Measurements from ENCODE around the gene VGLL2.
"Not testable (repeated sequence)": the region's sequence is repeated elsewhere in the genome, so short reads cannot be mapped to it uniquely, and the experiment has no call there.

The VGLL2 gene, protein sequence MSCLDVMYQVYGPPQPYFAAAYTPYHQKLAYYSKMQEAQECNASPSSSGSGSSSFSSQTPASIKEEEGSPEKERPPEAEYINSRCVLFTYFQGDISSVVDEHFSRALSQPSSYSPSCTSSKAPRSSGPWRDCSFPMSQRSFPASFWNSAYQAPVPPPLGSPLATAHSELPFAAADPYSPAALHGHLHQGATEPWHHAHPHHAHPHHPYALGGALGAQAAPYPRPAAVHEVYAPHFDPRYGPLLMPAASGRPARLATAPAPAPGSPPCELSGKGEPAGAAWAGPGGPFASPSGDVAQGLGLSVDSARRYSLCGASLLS

DNA sequence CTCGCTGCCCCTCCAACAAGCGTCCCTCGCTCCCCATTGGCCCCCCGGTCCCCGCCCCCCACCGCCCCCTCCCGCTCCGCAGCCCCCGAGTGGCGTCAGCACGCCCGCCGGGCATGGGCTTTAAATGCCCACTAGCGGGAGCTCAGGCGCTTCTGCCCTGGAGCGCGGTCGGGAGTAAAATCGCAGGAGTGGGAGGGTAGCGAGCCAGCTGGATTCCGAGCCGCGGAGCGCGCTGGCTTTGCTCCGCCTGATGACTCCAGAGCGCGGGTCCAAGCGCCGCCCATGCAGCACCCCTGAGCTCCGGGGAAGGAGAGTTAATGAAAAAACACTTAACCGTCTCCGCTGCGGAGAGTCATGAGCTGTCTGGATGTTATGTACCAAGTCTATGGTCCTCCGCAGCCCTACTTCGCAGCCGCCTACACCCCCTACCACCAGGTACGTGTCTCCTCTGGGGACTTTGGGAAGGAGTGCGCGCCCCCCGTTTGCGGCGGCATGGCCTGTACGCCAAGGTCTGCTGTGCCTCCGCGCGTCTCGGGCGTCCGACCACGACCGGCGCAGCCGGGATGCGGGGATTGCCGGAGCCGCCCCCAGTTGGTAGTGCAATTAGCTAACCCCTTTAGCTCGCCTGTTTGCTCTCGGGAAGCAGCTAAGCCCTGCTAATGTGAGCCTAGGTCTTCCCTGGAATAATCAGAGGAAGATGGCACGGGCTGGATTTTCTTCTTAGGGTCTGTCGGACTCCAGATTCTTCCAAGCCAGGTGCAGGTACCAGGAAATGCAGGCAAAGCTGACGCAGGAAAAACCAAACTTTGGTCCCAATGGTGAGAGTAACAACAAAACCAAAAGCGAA lies at the start of gene VGLL2:
Gene VGLL2 (plus strand): TSS at position 149 of the 847 bp plus-strand sequence. CDS start 206 bp downstream, at position 355.
- no peak for DNase-seq

DNA sequence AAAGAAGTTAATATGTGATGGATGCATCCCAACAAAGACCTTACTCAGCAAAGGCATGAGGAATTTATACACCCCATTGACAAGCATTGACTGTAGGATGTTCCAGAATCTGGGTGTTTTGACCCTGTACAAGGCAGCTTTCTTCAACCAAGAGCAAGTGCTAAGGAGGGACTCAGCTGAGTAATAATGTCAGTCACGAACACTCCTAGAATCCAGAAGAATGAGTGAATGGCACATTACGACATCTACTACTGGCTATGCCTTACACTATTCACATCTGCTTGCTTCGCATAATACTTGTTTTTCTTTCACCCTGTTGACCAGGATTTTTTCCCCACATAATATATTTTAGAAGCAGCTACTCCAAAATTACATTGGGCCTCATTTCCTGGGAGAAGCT lies 42.5 kb upstream of the VGLL2 start:
- no peak for DNase-seq

DNA sequence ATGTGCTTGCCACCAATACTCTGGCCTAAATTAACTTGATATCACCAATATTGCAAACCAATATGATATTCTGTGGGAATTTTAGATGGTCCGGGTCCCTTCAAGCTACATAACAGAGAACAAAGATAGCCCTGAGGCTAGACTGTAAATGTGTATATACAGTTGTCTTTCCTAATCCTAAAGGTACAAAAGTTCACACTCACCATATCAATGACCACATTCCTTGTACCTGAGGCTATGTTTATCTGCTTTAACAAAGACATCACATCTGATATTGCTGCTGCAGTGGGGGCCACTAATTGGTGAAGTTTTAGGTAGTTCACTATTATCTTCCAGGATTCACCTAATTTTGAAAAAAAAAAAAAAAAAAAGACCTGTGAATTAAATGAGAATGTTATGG lies 38.6 kb upstream of the VGLL2 start:
- DNase-seq: no peak

DNA sequence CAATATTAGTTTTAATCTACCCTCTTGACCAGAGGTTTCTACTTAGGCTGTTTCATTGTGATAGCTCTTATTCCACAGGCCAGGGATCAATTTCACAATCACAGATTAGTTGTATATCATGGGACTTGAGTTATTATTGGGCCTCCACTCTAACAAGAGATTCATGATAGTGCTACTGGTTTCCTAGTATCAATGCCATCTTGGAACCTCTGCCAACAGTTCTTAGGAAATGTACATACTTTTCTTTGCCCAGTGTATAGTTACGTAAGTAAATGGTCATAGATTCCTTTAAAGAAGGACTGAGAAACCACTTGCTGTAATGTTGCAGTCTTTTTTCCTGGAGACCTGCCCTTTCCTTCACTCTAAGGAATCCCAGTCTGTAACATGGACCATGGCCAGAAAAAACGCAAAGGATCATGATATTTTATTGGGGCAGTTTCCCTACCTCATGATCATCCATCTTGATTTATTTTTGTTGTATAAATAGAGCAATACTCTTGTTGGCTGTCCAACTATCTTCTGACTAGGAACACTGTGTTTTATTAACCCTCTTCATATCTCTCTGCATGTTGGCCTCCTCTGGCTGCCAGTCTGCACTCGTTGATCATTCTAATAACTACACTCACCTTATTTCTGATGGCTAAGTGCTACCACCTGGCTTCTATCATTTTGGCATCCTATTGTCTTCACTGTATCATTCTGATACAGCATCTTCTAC lies 38.0 kb upstream of the VGLL2 start:
- DNase-seq: no peak

DNA sequence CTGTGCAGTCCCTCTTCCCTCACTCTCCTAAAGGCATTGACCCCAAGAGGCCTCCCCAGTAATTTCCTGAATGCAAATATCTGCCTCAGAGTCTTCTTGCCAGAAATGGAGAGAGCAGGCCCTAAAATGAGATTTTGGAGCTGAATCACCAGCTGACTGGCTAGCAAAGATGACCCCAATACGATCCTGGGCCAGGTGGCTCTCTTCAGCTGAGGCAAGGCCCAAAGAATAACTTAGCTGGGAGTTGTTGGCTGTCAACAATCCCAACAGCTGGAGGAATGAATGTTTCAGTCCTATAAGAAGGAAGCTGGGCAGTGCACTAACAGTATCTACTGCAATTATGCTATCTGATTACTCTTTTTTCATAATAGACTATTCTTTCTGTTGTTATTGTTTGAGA lies 37.2 kb upstream of the VGLL2 start:
- no peak for DNase-seq

DNA sequence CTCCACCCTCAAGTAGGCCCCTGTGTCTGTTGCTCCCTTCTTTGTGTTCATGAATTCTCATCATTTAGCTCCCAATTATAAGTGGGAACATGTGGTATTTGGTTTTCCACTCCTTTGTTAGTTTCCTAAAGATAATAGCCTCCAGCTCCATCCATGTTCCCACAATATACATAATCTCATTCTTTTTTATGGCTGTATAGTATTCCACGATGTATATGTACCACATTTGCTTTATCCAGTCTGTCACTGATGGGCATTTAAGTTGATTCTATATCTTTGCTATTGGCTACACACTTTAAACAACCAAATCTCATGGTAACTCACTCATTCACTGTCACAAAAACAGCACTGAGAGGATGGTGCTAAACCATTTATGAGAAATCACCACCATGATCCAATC lies 35.5 kb upstream of the VGLL2 start:
- DNase-seq: no peak

DNA sequence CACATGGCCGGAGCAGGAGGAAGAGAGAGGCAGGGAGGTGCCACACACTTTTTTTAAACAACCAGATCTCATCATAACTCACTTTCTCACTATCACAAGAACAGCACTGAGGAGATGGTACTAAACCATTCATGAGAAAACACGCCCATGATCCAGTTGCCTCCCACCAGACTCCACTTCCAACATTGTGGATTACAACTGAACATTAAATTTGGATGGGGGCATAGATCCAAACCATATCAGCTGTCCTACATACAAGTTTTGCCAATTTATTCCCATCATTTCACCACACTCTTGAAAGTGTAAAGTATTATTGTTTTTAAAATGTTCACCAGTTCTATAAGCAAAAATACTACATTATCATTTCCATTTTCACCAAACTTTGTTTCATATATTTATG lies 33.9 kb upstream of the VGLL2 start:
- no peak for DNase-seq

DNA sequence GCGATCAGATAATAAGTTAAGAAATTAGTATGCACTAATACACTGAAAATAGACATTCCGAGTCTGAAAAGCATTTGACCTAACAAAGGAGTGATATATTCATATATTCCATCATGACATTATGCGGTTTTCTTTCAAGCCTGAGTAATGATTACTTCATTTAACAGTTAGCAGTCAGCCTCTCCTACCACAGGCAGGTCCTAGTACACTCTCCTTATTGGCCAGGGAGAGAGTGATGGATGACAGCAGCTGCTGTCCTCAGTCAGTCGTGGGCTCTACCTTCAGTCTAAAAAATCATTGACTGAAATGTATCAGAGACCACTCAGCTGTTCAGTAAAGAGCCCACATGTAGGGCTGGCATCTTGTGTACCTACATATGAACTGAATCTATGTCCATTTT lies 33.2 kb upstream of the VGLL2 start:
- DNase-seq: no peak

DNA sequence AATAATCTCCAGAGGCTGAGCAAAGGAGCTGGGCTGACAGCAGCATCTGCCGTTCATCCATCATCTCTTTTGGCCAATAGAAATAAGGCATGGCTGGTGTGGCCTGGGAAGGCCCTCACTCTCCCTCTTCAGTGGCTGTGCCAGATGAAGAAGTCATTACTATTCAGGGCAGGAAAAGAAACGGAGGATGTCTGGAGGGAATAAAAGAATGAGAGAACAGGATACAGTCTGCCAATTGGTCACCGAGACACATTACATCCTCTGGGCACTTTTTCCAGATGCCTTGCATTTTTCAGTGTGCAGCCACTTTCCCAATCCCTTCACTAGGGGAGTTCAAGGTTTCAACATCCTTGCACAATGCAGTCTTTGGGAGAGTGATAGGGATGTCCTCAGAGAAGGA lies 32.2 kb upstream of the VGLL2 start:
- DNase-seq: no peak

DNA sequence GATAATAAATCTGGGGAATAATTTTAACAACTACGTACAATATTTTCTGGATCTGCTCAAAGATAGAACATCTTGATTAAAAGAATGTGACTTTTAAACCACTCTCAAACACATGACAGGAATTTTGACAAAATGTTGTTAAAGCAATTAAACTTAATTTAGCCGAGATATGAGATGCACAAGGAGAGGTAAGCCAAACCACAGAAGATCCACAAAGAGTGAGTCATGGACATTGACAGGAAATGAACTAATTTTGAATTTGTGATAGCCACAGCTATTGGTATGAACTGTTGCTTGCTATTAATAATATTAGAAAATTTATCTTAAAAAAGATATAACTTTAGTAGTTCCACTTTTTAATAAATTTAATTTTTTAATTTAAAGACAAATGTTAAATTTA lies 27.8 kb upstream of the VGLL2 start:
- no peak for DNase-seq

DNA sequence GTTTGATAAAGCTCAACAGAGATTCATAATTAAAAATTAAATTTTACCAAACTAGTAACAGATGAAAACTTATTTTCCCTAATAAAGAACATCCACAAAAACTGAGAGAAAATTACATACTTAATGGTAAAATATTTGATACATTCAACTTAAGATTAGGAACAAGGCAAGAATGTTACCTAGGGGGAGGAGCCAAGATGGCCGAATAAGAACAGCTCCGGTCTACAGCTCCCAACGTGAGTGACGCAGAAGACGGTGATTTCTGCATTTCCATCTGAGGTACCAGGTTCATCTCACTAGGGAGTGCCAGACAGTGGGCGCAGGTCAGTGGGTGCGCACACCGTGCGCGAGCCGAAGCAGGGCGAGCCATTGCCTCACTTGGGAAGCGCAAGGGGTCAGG lies 20.8 kb upstream of the VGLL2 start:
- DNase-seq: not testable (repeated sequence)

DNA sequence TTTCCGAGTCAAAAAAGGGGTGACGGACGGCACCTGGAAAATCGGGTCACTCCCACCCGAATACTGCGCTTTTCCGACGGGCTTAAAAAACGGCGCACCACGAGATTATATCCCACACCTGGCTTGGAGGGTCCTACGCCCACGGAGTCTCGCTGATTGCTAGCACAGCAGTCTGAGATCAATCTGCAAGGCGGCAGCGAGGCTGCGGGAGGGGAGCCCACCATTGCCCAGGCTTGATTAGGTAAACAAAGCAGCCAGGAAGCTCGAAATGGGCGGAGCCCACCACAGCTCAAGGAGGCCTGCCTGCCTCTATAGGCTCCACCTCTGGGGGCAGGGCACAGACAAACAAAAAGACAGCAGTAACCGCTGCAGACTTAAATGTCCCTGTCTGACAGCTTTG lies 20.4 kb upstream of the VGLL2 start:
- DNase-seq: not testable (repeated sequence)

DNA sequence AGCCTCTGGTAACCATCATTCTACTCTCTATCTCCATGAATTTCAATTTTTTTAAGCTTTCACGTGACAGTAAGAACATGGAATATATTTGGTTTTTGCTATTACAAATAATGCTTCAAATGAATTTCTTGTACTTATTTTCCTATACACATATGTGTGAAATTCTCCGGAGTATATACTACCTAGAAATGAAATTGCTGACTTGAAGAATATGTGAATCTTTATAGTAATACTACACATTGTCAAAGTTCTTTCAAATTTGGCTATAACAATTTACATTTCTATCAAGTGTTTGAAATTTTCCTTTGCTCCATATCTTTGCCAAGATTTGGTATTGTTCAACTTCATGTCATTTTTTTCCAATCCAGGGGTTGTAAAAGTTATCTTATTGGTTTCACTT lies 11.6 kb upstream of the VGLL2 start:
- no peak for DNase-seq

DNA sequence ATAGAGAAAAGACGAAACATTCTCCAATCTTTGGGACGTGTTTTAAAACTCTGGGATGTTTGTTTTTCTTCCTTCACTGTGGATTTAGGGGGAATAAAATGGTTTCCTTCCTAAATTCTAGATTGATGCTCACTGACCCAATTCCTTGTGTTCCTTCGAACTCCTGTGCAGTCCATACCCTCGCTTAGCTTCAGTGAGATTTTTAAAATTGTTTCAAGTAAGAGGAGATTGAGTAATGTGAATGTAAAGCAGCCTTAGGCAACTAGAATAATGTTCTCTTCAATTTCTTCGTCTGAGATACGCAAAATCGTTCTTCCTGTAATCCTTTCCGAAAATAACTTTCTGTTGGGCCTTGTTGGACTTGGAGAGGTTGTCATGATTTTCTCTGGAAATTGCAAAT lies 2.6 kb upstream of the VGLL2 start:
- no peak for DNase-seq

DNA sequence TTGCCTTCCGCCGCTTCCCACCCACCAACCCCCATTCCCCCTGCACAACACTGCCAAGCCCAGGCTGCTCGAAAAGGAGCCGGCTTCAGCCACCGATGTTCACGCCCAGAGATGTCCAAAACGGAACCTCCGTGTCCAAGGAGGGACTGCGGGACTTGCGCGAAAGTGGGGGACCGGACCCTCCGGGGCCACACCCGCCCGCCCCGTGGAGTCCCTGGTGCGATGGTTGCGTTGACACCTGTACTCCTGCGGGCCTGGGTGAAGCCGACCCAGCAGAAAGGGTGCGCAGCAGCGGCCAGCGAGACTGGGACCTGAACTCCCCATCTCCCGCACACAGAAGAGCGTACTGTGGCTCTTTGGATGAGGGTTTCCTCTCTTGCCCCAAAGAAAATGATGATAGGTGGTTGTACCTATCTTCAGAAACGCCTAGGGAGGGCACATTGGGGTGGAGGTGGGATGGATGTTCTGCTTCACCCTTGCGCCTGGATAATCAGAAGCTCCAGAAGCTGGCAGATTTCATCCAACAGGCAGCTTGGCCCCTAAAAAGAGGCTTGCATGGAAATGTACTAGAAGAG lies 1.9 kb upstream of the VGLL2 start:
- DNase-seq: no peak

DNA sequence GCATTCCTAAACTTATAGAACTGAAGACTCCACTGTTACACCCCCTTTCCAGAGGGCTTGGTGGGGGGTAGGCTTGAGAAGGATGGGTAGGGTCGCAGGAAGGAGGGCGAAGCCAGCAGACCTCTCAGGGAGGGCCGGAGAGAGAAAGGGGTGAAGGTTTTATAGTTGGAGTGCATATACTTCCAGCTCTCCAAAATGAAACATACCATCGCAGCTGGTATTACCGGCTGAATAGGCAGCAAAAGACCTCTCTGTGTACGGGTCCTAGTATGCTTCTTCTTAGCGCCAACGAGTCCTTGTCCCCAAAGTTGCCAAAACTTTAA lies 1.0 kb upstream of the VGLL2 start:
- DNase-seq: no peak

DNA sequence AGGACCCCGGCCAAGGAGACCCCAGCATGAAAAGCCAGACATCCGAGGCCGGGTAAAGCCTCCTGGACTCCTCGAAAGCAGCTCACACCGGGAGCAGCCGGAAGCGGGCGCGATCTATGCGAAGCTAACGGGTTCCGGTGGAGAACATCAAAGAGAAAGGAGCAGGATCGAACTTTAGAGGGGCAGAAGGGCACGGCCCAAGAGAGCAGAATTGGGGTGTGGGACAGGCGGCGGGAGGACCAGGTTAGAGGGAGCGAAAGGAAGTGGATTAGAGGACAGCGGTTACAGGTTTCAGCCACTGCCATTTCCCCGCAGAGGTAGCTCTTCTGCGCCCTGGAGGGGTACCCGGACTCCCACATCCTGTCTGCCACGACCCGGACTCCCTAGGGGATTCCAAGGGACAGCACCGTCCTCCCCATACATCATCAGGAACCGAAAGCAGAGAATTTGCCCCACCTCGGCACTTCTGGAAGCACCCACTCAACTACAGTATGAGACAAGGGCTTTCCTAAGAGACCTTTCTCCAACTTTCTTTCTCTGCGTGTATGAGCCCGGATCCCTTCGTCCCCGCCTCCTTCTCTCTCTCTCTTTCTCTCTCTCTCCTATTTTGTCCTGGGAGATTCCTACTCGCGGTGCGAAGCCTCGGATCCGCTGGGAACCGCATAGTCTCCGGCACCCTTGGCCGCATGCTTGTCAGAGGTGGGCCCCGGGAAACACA lies 507 bp upstream of the VGLL2 start:
- no peak for DNase-seq

DNA sequence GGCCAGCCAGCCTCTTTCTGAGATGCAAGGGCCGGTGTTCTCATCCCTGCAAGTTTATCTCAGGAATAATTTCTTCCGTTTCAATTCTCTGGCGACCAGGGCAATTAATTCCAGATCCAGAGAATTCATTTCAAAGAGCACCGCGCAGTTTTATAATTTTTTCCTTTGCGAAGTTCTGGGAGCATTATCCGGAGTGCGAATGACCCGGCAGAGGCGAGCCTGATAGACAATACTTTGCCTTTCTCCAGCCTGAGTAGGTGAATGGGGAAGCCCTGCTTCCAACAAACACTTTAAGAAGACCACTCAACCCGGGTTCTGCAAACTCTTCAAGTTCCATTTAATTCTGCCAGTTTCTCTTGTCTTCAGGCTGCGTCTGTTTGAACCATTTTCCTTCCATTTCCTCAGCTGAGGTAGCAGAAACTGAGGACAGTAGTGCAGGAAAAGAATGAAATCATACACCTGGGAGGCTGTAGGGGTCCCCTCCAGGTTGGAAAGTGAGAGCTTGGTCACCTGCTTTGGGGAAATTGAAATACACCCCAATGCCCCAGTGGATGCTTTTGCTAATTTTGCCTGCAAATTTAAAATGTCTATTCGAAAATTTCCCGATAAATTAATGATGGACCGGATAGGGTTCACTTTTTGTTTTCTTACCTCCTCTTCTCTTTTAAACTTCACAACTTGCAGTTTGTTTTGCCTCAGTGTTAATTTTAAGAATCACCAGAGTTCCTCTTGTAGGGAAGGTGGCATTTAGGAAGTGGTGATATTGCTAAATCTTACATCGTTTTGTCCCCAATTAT lies 1.1 kb downstream of the VGLL2 start:
- DNase-seq: no peak

DNA sequence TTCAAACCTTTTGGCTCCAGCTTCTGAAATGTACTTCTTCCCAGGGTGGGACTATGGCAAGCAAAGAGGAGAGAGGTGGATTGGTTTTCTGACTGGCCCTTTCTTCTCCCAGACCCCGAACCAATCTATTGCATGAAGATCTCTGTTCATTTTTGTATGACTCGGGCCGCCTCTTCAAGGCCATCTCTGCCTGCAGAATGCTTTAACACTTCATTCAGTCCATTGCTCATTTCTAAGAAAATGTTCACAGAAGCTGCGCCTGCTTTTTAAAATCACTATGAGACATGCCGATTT lies 1.6 kb downstream of the VGLL2 start:
- no peak for DNase-seq

DNA sequence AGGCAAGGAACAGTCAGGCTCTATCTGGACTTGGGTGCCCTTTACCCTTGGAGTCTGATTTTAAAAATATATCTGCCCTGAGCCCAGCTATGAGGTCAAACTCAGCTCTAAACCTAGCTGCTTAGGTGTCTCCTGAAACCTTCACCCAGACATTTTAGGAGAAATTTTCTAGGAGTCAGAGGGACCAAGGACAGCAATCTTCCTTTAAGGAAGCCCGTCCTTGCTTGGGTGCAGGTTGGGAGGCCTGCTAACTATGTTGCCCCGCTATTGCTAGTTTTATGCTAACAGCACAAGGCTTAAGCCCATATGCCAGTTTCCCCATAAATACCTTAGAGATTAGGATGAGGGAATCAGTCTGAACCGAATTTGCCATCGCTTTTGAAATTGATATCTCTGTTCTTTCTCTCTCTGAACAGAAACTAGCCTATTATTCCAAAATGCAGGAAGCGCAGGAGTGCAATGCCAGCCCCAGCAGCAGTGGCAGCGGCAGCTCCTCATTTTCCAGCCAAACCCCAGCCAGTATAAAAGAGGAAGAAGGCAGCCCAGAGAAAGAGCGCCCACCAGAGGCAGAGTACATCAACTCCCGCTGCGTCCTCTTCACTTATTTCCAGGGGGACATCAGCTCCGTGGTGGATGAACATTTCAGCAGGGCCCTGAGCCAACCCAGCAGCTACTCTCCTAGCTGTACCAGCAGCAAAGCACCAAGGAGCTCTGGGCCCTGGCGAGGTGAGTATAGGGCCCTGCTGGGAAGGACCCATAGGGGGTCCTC lies 2.6 kb downstream of the VGLL2 start:
- DNase-seq: no peak

DNA sequence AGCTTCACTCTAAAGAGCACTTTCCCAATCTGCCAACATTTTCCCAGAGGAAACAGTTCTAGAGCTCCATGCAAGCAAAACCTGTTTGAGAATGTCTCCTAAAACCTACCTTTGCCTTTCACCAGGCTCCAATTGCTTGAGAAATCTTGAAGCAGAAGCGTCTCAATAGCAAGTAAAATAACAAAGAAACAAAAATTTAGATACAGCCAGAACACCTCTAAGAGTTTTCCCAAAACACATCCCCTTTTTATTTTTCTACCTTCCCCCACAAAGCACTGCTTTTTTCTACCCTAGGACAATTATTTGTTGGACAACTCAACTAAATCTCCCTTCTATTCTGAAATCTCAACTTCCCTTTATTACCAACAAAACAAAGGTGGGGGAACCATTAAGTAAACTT lies 3.6 kb downstream of the VGLL2 start:
- no peak for DNase-seq

DNA sequence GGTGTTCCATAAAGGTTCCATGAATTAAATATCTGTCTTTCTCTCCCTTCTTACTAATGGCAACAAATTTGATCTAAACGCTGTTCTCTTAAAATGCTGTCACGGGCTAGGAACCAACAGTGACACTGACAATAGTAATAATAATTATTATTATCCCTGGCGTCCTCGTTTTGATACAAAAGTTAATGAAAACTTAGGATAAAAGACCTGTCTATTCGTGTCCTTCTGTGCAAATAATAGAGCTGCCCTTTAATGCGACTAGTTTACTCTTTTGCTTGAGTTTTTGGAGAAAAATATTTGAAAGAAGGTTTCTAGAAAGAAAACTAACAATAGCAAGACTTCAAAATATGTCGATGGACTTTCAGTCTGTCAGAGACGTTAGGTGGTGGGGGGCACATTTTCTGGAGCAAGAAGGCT lies 4.3 kb downstream of the VGLL2 start:
- no peak for DNase-seq

All from NCI-H1092 (cell line).